ENCODE results near the gene ADORA2A.
A peak's percentile ranks its signal among the peaks of the same experiment; 100 is the strongest.

Gene ADORA2A

GRCh38 chr22:24429411-24430365, 2.3 kb downstream of the ADORA2A start:
- H3K4me3 ChIP-seq (ENCODE audit: low read depth, low read length), result no peak overlapping the region
- no peak for DNase-seq (ENCODE audit: low read depth)

GRCh38 chr22:24430431-24431308, 3.3 kb downstream of the ADORA2A start:
- H3K4me3 ChIP-seq (ENCODE audit: low read depth, low read length), result no peak overlapping the region
- no peak for DNase-seq (ENCODE audit: low read depth)

GRCh38 chr22:24431309-24432034, 4.1 kb downstream of the ADORA2A start:
- no peak overlapping the region for H3K4me3 ChIP-seq (ENCODE audit: low read depth, low read length)
- no peak for DNase-seq (ENCODE audit: low read depth)

GRCh38 chr22:24432059-24432853, 4.9 kb downstream of the ADORA2A start:
- no peak overlapping the region for H3K4me3 ChIP-seq (ENCODE audit: low read depth, low read length)
- DNase-seq (ENCODE audit: low read depth), result peak; percentile 31

- no peak for DNase-seq (ENCODE audit: low read depth)
- no peak overlapping the region for H3K4me3 ChIP-seq (ENCODE audit: low read depth, low read length)
Observed at GRCh38 chr22:24433001-24433827, 5.8 kb downstream of the ADORA2A start.

GRCh38 chr22:24433828-24434470, 6.5 kb downstream of the ADORA2A start:
- no peak overlapping the region for H3K4me3 ChIP-seq (ENCODE audit: low read depth, low read length)

GRCh38 chr22:24434471-24435322, 7.3 kb downstream of the ADORA2A start:
- H3K4me3 ChIP-seq (ENCODE audit: low read depth, low read length), result no peak overlapping the region
- no peak for DNase-seq (ENCODE audit: low read depth)

More at GRCh38 chr22:24433828-24434470, 6.5 kb downstream of the ADORA2A start:
- no peak for DNase-seq (ENCODE audit: low read depth)

- DNase-seq (ENCODE audit: low read depth), result no peak
- no peak overlapping the region for H3K4me3 ChIP-seq (ENCODE audit: low read depth, low read length)
Observed at GRCh38 chr22:24435323-24435645, 7.9 kb downstream of the ADORA2A start.

GRCh38 chr22:24435861-24436371, 8.5 kb downstream of the ADORA2A start:
- no peak overlapping the region for H3K4me3 ChIP-seq (ENCODE audit: low read depth, low read length)
- peak; percentile 66 for DNase-seq (ENCODE audit: low read depth)

GRCh38 chr22:24436553-24436952, 9.2 kb downstream of the ADORA2A start:
- DNase-seq (ENCODE audit: low read depth), result no peak
- no peak overlapping the region for H3K4me3 ChIP-seq (ENCODE audit: low read depth, low read length)

- no peak overlapping the region for H3K4me3 ChIP-seq (ENCODE audit: low read depth, low read length)
- no peak for DNase-seq (ENCODE audit: low read depth)
Observed at GRCh38 chr22:24437091-24437490, 9.7 kb downstream of the ADORA2A start.

- DNase-seq (ENCODE audit: low read depth), result no peak
- H3K4me3 ChIP-seq (ENCODE audit: low read depth, low read length), result no peak overlapping the region
Observed at GRCh38 chr22:24437741-24438328, 10.4 kb downstream of the ADORA2A start.

- DNase-seq (ENCODE audit: low read depth), result no peak
- no peak overlapping the region for H3K4me3 ChIP-seq (ENCODE audit: low read depth, low read length)
Observed at GRCh38 chr22:24440270-24440717, 12.9 kb downstream of the ADORA2A start.

- H3K4me3 ChIP-seq (ENCODE audit: low read depth, low read length), result no peak overlapping the region
- DNase-seq (ENCODE audit: low read depth), result no peak
Observed at GRCh38 chr22:24440718-24441405, 13.5 kb downstream of the ADORA2A start.
